ENCODE measurements around the gene LPP. TPM values are rescaled to one million over a fixed set of nuclear protein-coding genes. Genes with fewer than 3 reads are reported as not detected.

LPP gene
- total RNA-seq, 1 experiment from 2014 or later, result 54.0 TPM

GRCh38 chr3:188884299-188885043, 730.5 kb downstream of the LPP start:
- CTCF ChIA-PET, result no interaction called here

More at GRCh38 chr3:188884299-188885043, 730.5 kb downstream of the LPP start:
- H3K27me3 ChIP-seq (ENCODE audit: insufficient read depth, low read length), result no peaks in the 10 kb centered on the region
- TF ChIP-seq CBX3 (IDR thresholded peaks at IDR 0.05; ENCODE audit: low read depth), result no peak
- no peak for TF ChIP-seq CEBPB (IDR thresholded peaks at IDR 0.05; ENCODE audit: low read depth)
- TF ChIP-seq POLR2AphosphoS5 (IDR thresholded peaks at IDR 0.05; ENCODE audit: low read depth, low read length), result no peak
- no peak for TF ChIP-seq ZFX (IDR thresholded peaks at IDR 0.05)
- no peak for TF ChIP-seq MAX (IDR thresholded peaks at IDR 0.05)
- TF ChIP-seq REST (IDR thresholded peaks at IDR 0.05; ENCODE audit: low read depth), result no peak
- no peak for TF ChIP-seq ZNF274 (IDR thresholded peaks at IDR 0.05; ENCODE audit: low read depth, low read length)
- no peak for TF ChIP-seq EZH2 (IDR thresholded peaks at IDR 0.05)
- no peak for TF ChIP-seq EGR1 (IDR thresholded peaks at IDR 0.05; ENCODE audit: low read depth)
- TF ChIP-seq TCF7L2 (IDR thresholded peaks at IDR 0.05; ENCODE audit: borderline replicate concordance, extremely low read depth, insufficient read depth, insufficient read length), result no peak
- TF ChIP-seq SIN3A (IDR thresholded peaks at IDR 0.05; ENCODE audit: low read depth), result no peak
- H3K4me3 ChIP-seq (replicated peaks in 1 of 2; ENCODE audit: low read depth in 1 of 2, low read length in 2 of 2), result no peak overlapping the region
- peaks cover 22 to 29% of the 10 kb centered on the region in 2 experiments for H3K4me1 ChIP-seq (ENCODE audit: control insufficient read depth in 1 of 2, insufficient read depth in 2 of 2, low read length in 2 of 2)
- DNase-seq (ENCODE audit: low read depth, low spot score) (no peak), ATAC-seq (no peak)
- no peak overlapping the region for H3K27ac ChIP-seq (ENCODE audit: low read depth, low read length)
- POLR2A ChIA-PET, result no interaction called here
- no peaks in the 10 kb centered on the region for H3K79me2 ChIP-seq (ENCODE audit: insufficient read depth, low read length)
- H2AFZ ChIP-seq (ENCODE audit: low read depth, low read length, poor library complexity, severe bottlenecking), result no peak overlapping the region
- H3K9ac ChIP-seq (ENCODE audit: low read length), result no peak overlapping the region
- no peaks in the 10 kb centered on the region for H3K36me3 ChIP-seq (ENCODE audit: control insufficient read depth in 1 of 2, insufficient read depth in 2 of 2, low read length in 2 of 2)
- intact Hi-C loops (cut with micrococcal nuclease), result no loop called here
- no peaks in the 10 kb centered on the region for H3K9me3 ChIP-seq (ENCODE audit: control insufficient read depth in 1 of 2, insufficient read depth in 1 of 2, low read depth in 1 of 2, low read length in 2 of 2)
- RAD21 ChIA-PET (ENCODE audit: low non-redundant PET in 1 of 2, low total read pairs in 2 of 2, uncharacterized antibody in 2 of 2, unreplicated experiment in 2 of 2), result no interaction called here
- no peak overlapping the region for H3K4me2 ChIP-seq (ENCODE audit: low read length)
- BruUV-seq (replicated peaks), result no TSS peak
- H4K20me1 ChIP-seq (ENCODE audit: insufficient read depth), result no peaks in the 10 kb centered on the region; the same call in 1 of the 2 replicates
- no peaks in the 10 kb centered on the region for H3K9me2 ChIP-seq (ENCODE audit: insufficient read depth)
